B cell (primary cell): Measurements from ENCODE around the gene CCM2. TPM values are rescaled to one million over a fixed set of nuclear protein-coding genes. Genes with fewer than 3 reads are reported as not detected.
A peak's percentile ranks its signal among the peaks of the same experiment; 100 is the strongest.

Source experiments
- ATAC-seq: fragments of 200-7000 bp; cut with Tn5 transposase; one replicate; pipeline ENCODE4 v1.10.0; 2021; ENCODE audit warnings: low read depth, mild to moderate bottlenecking, moderate number of reproducible peaks, moderate library complexity
- CTCF ChIA-PET: fragments of 350-600 bp; sonication (Branson Sonifier 250); formaldehyde crosslinking; loops from one replicate; lab custom pipeline; 2021; ENCODE audit warnings: antibody characterized with exemption, inconsistent platforms; lab: Charles Lee
- POLR2A ChIA-PET: fragments of 350-600 bp; sonication (Branson Sonifier 250); formaldehyde crosslinking; loops from one replicate; lab custom pipeline; 2021; ENCODE audit warnings: antibody characterized with exemption; lab: Charles Lee
- DNase-seq: peaks from one replicate; pipeline ENCODE4 v3.0.0; 2013
- H2AFZ ChIP-seq: 2 replicates; pipeline ENCODE4 v1.6.1; 2012; ENCODE audit warnings: mild to moderate bottlenecking, low read depth, low read length; ENCODE audit not compliant: insufficient read depth, poor library complexity, severe bottlenecking
- H3K27ac ChIP-seq, 2 donors: 1 replicate in 1 of 2; 2 replicates in 1 of 2; pipeline ENCODE4 v1.5.1; 2012 to 2013; ENCODE audit warnings: low read length in 2 of 2, mild to moderate bottlenecking in 2 of 2, moderate library complexity in 1 of 2
- H3K27me3 ChIP-seq, 4 experiments: fragments of 200-600 bp in 1 of 4; sonication (generic) in 1 of 4; replicated peaks in 1 of 4; 1 replicate in 2 of 4; 2 replicates in 2 of 4; pipeline versions ENCODE4 v1.6.1 to v1.7.0; 2013 to 2016; ENCODE audit warnings: low read length in 3 of 4, mild to moderate bottlenecking in 2 of 4, mixed read lengths in 1 of 4, moderate library complexity in 1 of 4; ENCODE audit not compliant: insufficient read depth in 4 of 4, control insufficient read depth in 3 of 4; ENCODE audit errors: control extremely low read depth in 1 of 4
- H3K36me3 ChIP-seq, 2 experiments: replicated peaks in 1 of 2; 1 replicate in 1 of 2; 2 replicates in 1 of 2; pipeline versions ENCODE4 v1.6.1 to v1.7.1; 2013; ENCODE audit warnings: low read length in 1 of 2; ENCODE audit not compliant: insufficient read depth in 2 of 2, control insufficient read depth in 1 of 2; ENCODE audit errors: control extremely low read depth in 1 of 2, extremely low read depth in 1 of 2
- H3K4me1 ChIP-seq, 2 donors: fragments of 200-600 bp in 1 of 2; sonication (generic) in 1 of 2; 1 replicate in 1 of 2; 2 replicates in 1 of 2; pipeline versions ENCODE4 v1.5.1 to v1.6.1; 2013 to 2017; ENCODE audit warnings: low read length in 2 of 2; ENCODE audit not compliant: control insufficient read depth in 2 of 2, insufficient read depth in 2 of 2
- H3K4me2 ChIP-seq: replicated peaks from 2 replicates; pipeline ENCODE3; 2012; ENCODE audit warnings: mild to moderate bottlenecking, low read depth, low read length; ENCODE audit not compliant: poor library complexity, severe bottlenecking
- H3K4me3 ChIP-seq, 5 experiments: fragments of 200-600 bp in 1 of 5; sonication (generic) in 1 of 5; 1 replicate in 3 of 5; 2 replicates in 2 of 5; pipeline versions ENCODE4 v1.5.1 to v1.7.0; 2011 to 2016; ENCODE audit warnings: low read length in 4 of 5, mild to moderate bottlenecking in 4 of 5, low read depth in 2 of 5, control low read depth in 1 of 5, moderate library complexity in 1 of 5; ENCODE audit not compliant: insufficient read depth in 1 of 5; ENCODE audit errors: control extremely low read depth in 1 of 5, extremely low read depth in 1 of 5
- H3K79me2 ChIP-seq: fragments of 200-600 bp; sonication (generic); one replicate; pipeline ENCODE4 v1.6.0; 2016; ENCODE audit warnings: low read length; ENCODE audit not compliant: control insufficient read depth, insufficient read depth
- H3K9ac ChIP-seq: fragments of 200-600 bp; sonication (generic); 2 replicates; pipeline ENCODE4 v1.6.1; 2017; ENCODE audit warnings: mild to moderate bottlenecking, low read length, moderate library complexity
- H3K9me3 ChIP-seq, 3 donors: one replicate each; pipeline versions ENCODE4 v1.6.1 to v1.7.1; 2013; ENCODE audit warnings: low read length in 2 of 3; ENCODE audit not compliant: control insufficient read depth in 2 of 3, insufficient read depth in 1 of 3; ENCODE audit errors: control extremely low read depth in 1 of 3
- H4K20me1 ChIP-seq: 2 replicates; pipeline ENCODE4 v1.6.0; 2012; ENCODE audit warnings: mild to moderate bottlenecking, low read length; ENCODE audit not compliant: insufficient read depth, control insufficient read depth, poor library complexity, severe bottlenecking
- H3K27ac Mint-ChIP-seq: one replicate; pipeline ENCODE4 v1.8.0; 2021; ENCODE audit warnings: mixed read lengths
- H3K27me3 Mint-ChIP-seq: one replicate; pipeline ENCODE4 v1.8.0; 2021; ENCODE audit warnings: mixed read lengths
- H3K4me1 Mint-ChIP-seq: one replicate; pipeline ENCODE4 v1.8.0; 2021; ENCODE audit warnings: mixed read lengths
- H3K4me3 Mint-ChIP-seq: one replicate; pipeline ENCODE4 v1.8.0; 2021; ENCODE audit warnings: mixed read lengths
- H3K9me3 Mint-ChIP-seq: one replicate; pipeline ENCODE4 v1.8.0; 2022; ENCODE audit warnings: mixed read lengths; ENCODE audit not compliant: insufficient read depth
- EZH2 ChIP-seq: IDR thresholded peaks from 2 replicates; pipeline ENCODE4 v1.6.1; 2012; ENCODE audit warnings: borderline replicate concordance, low read depth, mild to moderate bottlenecking, moderate library complexity, low read length; ENCODE audit not compliant: insufficient read depth, poor library complexity, severe bottlenecking
- WGBS: methylation state at CpG from one replicate; pipeline ENCODE4 v1.1.5; 2013; ENCODE audit warnings: missing lambda C conversion rate; ENCODE audit not compliant: insufficient coverage; 5-methylcytosine and 5-hydroxymethylcytosine counted together
- intact Hi-C: fragments of 100-400 bp; cut with micrococcal nuclease; formaldehyde crosslinking; loops from one replicate; pipeline ENCODE4 v1.10.0; 2022
- polyA plus RNA-seq: library from polyadenylated mRNA; depleted of rRNA; stranded (reverse); fragments of >200 nt; gene quantifications from 2 replicates; pipeline ENCODE4 v1.2.3, GENCODE V29; 2012
- total RNA-seq, 2 donors: library from RNA; stranded (reverse); fragments of 120-200 nt in 1 of 2; gene quantifications; 1 replicate in 1 of 2; 2 replicates in 1 of 2; pipeline versions ENCODE4 v1.2.3 to v1.2.4, GENCODE V29; 2013 to 2022
- TF ChIP-seq, protein P1 (sequence below): fragments of 200-600 bp; IDR thresholded peaks from one replicate; pipeline ENCODE4 v1.8.0; 2022; ENCODE audit warnings: antibody characterized with exemption, mild to moderate bottlenecking

CCM2 gene
- total and polyA plus RNA-seq, 2 donors (not counting 1 experiment from before 2014, with no cell fraction given), result 150 to 201 TPM

DNA sequence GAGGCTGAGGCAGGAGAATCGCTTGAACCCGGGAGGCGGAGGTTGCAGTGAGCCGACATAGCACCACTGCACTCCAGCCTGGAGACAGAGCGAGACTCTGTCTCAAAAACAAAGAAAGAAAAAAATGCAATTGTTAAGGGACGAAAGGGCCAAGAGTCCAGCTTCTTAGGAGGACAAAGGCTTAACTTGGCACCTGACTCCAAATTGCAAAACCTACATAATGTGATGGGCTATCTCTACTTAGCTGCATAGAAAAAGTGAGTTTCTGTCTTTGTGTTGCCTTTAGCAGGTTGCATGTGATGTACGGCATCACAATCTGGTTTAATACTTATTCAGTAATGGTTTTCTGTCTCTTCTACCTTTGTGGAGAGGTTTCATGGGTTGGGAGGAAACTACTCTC is 12.5 kb upstream of the CCM2 start:
- H3K9me3 Mint-ChIP-seq, result no peaks in the 10 kb centered on the region
- no peak for TF ChIP-seq EZH2
- TF ChIP-seq, protein P1, sequence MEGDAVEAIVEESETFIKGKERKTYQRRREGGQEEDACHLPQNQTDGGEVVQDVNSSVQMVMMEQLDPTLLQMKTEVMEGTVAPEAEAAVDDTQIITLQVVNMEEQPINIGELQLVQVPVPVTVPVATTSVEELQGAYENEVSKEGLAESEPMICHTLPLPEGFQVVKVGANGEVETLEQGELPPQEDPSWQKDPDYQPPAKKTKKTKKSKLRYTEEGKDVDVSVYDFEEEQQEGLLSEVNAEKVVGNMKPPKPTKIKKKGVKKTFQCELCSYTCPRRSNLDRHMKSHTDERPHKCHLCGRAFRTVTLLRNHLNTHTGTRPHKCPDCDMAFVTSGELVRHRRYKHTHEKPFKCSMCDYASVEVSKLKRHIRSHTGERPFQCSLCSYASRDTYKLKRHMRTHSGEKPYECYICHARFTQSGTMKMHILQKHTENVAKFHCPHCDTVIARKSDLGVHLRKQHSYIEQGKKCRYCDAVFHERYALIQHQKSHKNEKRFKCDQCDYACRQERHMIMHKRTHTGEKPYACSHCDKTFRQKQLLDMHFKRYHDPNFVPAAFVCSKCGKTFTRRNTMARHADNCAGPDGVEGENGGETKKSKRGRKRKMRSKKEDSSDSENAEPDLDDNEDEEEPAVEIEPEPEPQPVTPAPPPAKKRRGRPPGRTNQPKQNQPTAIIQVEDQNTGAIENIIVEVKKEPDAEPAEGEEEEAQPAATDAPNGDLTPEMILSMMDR, result no peak
- Histone ChIP-seq H3K27me3 (no peaks in the 10 kb centered on the region), H3K27ac (peak overlapping the region in 1 of 2 donors; percentile 97), H3K9me3 (no peaks in the 10 kb centered on the region), H3K4me1 (peaks cover 28 to 35% of the 10 kb centered on the region in 2 donors), H4K20me1 (no peaks in the 10 kb centered on the region), H3K79me2 (peaks cover 22% of the 10 kb centered on the region), H2AFZ (no peak overlapping the region), H3K4me2 (peak overlapping the region; percentile 90), H3K36me3 (peaks cover 0 to 35% of the 10 kb centered on the region in 2 experiments), H3K9ac (peak overlapping the region; percentile 78), H3K4me3 (no peak overlapping the region)
- intact Hi-C loops, result loop anchor here (2.0 to 5.0 kb wide), 3 partner anchors 140 to 235 kb away; partner anchors contain the start of genes H2AZ2 and PPIA
- peak overlapping the region; percentile 98 for H3K4me3 Mint-ChIP-seq
- no peak for ATAC-seq
- peaks cover 46% of the 10 kb centered on the region for H3K4me1 Mint-ChIP-seq
- ChIA-PET CTCF (interaction anchor here (1.2 to 1.6 kb wide), 2 partner anchors 14 to 24 kb away, joined by 3 to 4 read pairs; no protein-coding TSS in a partner anchor), POLR2A (interaction anchor here (0.6 to 2.0 kb wide), 4 partner anchors 8 to 101 kb away, joined by 3 to 6 read pairs (median 4); partner anchors contain the start of genes CCM2 and MYO1G)
- no peaks in the 10 kb centered on the region for H3K27me3 Mint-ChIP-seq
- peak overlapping the region; percentile 65 for H3K27ac Mint-ChIP-seq
- WGBS, result 100% methylated on average over 5 of the region's 7 CpGs
- DNase-seq, result no peak

DNA sequence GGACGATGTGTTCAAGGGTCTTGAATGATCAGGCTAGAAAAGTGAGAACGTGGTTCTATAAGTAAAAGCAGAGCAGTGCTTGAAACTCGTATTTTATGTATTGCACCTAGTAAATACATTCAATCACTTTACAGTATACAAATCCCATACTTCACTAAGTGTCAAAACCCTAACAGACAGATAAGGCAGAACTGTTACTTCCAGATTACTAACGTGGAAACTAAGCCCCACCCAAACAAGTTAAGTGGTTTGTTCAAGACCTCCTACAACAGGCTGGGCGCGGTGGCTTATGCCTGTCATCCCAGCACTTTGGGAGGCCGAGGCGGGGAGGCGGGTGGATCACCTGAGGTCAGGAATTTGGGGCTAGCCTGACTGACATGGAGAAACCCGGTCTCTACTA is 12.0 kb upstream of the CCM2 start:
- Histone ChIP-seq H2AFZ (no peak overlapping the region), H3K27ac (no peak overlapping the region), H3K36me3 (peaks cover 0 to 30% of the 10 kb centered on the region in 2 experiments), H3K4me3 (no peak overlapping the region), H4K20me1 (no peaks in the 10 kb centered on the region), H3K79me2 (peaks cover 23% of the 10 kb centered on the region), H3K4me1 (peaks cover 28 to 35% of the 10 kb centered on the region in 2 donors), H3K9ac (no peak overlapping the region), H3K9me3 (no peaks in the 10 kb centered on the region), H3K4me2 (no peak overlapping the region), H3K27me3 (no peaks in the 10 kb centered on the region)
- Mint-ChIP-seq H3K27ac (peak overlapping the region; percentile 65), H3K4me1 (peaks cover 42% of the 10 kb centered on the region), H3K27me3 (no peaks in the 10 kb centered on the region), H3K9me3 (no peaks in the 10 kb centered on the region), H3K4me3 (peak overlapping the region; percentile 98)
- WGBS, result 99% methylated on average over 8 of the region's 10 CpGs
- CTCF ChIA-PET, result interaction anchor here (1.2 to 1.6 kb wide), 2 partner anchors 13 to 25 kb away, joined by 3 to 4 read pairs; no protein-coding TSS in a partner anchor
- ATAC-seq (no peak), DNase-seq (no peak)
- intact Hi-C loops, result loop anchor here (2.0 to 5.0 kb wide), 3 partner anchors 141 to 236 kb away; partner anchors contain the start of genes H2AZ2 and PPIA
- POLR2A ChIA-PET, result interaction anchor here (0.7 to 2.0 kb wide), 3 partner anchors 9 to 39 kb away, joined by 4 to 6 read pairs (median 4); partner anchors contain the start of genes CCM2 and MYO1G
- TF ChIP-seq EZH2, result no peak
- TF ChIP-seq, protein P1, result no peak
